ENCODE data around the gene USP21.

The USP21 gene

GRCh38 chr1:161159087-161159912 lies at the start of gene USP21:
TSS of gene USP21 (plus strand) at chr1:161159500. CDS start at chr1:161160641, 1,141 bp downstream.
- TF ChIP-seq EP300 (IDR thresholded peaks at IDR 0.05; ENCODE audit: borderline replicate concordance) (0 out of 2 replicates have a peak, but pooled peaks have one; percentile 22), EGR1 (IDR thresholded peaks at IDR 0.05) (no peak), TEAD4 (IDR thresholded peaks at IDR 0.05) (no peak), USF1 (IDR thresholded peaks at IDR 0.05) (no peak), MAX (IDR thresholded peaks at IDR 0.05) (peak; percentile 12), NFIC (IDR thresholded peaks at IDR 0.05) (no peak), TCF12 (IDR thresholded peaks at IDR 0.05; ENCODE audit: low read depth) (peak; percentile 62), CEBPB (IDR thresholded peaks at IDR 0.05) (no peak), YY1 (IDR thresholded peaks at IDR 0.05; ENCODE audit: low read depth) (peak; percentile 97), ZBTB7A (IDR thresholded peaks at IDR 0.05; ENCODE audit: low read depth) (no peak), RAD21 (IDR thresholded peaks at IDR 0.05; ENCODE audit: low read depth) (no peak), TAF1 (IDR thresholded peaks at IDR 0.05; ENCODE audit: low read depth) (peak; percentile 100), FOXM1 (IDR thresholded peaks at IDR 0.05; ENCODE audit: borderline replicate concordance, low read depth) (no peak), CREB1 (IDR thresholded peaks at IDR 0.05; ENCODE audit: low read depth) (no peak)

- TF ChIP-seq YY1 (IDR thresholded peaks at IDR 0.05; ENCODE audit: low read depth) (no peak), REST (IDR thresholded peaks at IDR 0.05; ENCODE audit: low read depth) (no peak), NFIC (IDR thresholded peaks at IDR 0.05) (no peak), EGR1 (IDR thresholded peaks at IDR 0.05) (no peak), TEAD4 (IDR thresholded peaks at IDR 0.05) (no peak), FOXM1 (IDR thresholded peaks at IDR 0.05; ENCODE audit: borderline replicate concordance, low read depth) (no peak), TCF12 (IDR thresholded peaks at IDR 0.05; ENCODE audit: low read depth) (no peak), CREB1 (IDR thresholded peaks at IDR 0.05; ENCODE audit: low read depth) (no peak), TAF1 (IDR thresholded peaks at IDR 0.05; ENCODE audit: low read depth) (no peak)
Measured at GRCh38 chr1:161111117-161111516, 48.2 kb upstream of the USP21 start.

GRCh38 chr1:161111527-161111926 lies 47.8 kb upstream of the USP21 start:
- TF ChIP-seq MAX (IDR thresholded peaks at IDR 0.05) (no peak), EP300 (IDR thresholded peaks at IDR 0.05; ENCODE audit: borderline replicate concordance) (no peak), ZBTB7A (IDR thresholded peaks at IDR 0.05; ENCODE audit: low read depth) (no peak), CEBPB (IDR thresholded peaks at IDR 0.05) (no peak), CREB1 (IDR thresholded peaks at IDR 0.05; ENCODE audit: low read depth) (no peak), FOXM1 (IDR thresholded peaks at IDR 0.05; ENCODE audit: borderline replicate concordance, low read depth) (no peak), YY1 (IDR thresholded peaks at IDR 0.05; ENCODE audit: low read depth) (no peak), RAD21 (IDR thresholded peaks at IDR 0.05; ENCODE audit: low read depth) (no peak), REST (IDR thresholded peaks at IDR 0.05; ENCODE audit: low read depth) (no peak), USF1 (IDR thresholded peaks at IDR 0.05) (no peak), TAF1 (IDR thresholded peaks at IDR 0.05; ENCODE audit: low read depth) (no peak), NFIC (IDR thresholded peaks at IDR 0.05) (no peak), EGR1 (IDR thresholded peaks at IDR 0.05) (no peak), TCF12 (IDR thresholded peaks at IDR 0.05; ENCODE audit: low read depth) (no peak), TEAD4 (IDR thresholded peaks at IDR 0.05) (no peak)

GRCh38 chr1:161113915-161114314 lies 45.4 kb upstream of the USP21 start:
- TF ChIP-seq FOXM1 (IDR thresholded peaks at IDR 0.05; ENCODE audit: borderline replicate concordance, low read depth) (no peak), EGR1 (IDR thresholded peaks at IDR 0.05) (no peak), ZBTB7A (IDR thresholded peaks at IDR 0.05; ENCODE audit: low read depth) (no peak), TEAD4 (IDR thresholded peaks at IDR 0.05) (no peak), CEBPB (IDR thresholded peaks at IDR 0.05) (no peak), EP300 (IDR thresholded peaks at IDR 0.05; ENCODE audit: borderline replicate concordance) (no peak), NFIC (IDR thresholded peaks at IDR 0.05) (no peak), TCF12 (IDR thresholded peaks at IDR 0.05; ENCODE audit: low read depth) (no peak), MAX (IDR thresholded peaks at IDR 0.05) (no peak), RAD21 (IDR thresholded peaks at IDR 0.05; ENCODE audit: low read depth) (no peak), USF1 (IDR thresholded peaks at IDR 0.05) (no peak), CREB1 (IDR thresholded peaks at IDR 0.05; ENCODE audit: low read depth) (no peak), TAF1 (IDR thresholded peaks at IDR 0.05; ENCODE audit: low read depth) (no peak), YY1 (IDR thresholded peaks at IDR 0.05; ENCODE audit: low read depth) (no peak), REST (IDR thresholded peaks at IDR 0.05; ENCODE audit: low read depth) (no peak)

Measured in Ishikawa (cell line).